ENCODE measurements around the gene BANK1. TPM values are rescaled to one million over a fixed set of nuclear protein-coding genes. Genes with fewer than 3 reads are reported as not detected.

The BANK1 gene
- polyA plus RNA-seq, 1 of the 3 experiments (the other 2 are of a cell fraction): not detected

DNA sequence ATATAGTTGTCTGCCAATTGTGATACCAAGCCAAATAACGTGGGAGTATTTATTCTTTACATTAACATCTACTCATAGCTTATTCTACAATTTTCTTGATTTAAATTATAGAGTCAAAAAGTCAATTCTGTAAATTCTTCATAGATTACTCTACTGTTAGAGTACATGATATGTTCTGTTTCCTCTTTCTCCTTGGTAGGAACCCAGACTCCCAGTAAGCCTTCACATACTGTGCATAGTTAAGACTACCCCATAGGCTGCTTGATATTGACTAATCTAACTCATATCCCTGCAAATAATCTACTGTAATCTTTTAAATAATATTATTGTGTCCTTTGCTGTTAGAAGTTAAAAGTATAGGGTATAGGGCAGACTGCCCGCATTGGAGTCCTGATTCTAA is 35.4 kb downstream of the BANK1 start:
- CTCF ChIA-PET: no interaction called here
- H3K4me2 ChIP-seq: no peak overlapping the region
- DNase-seq: no peak
- H3K9ac ChIP-seq: no peak overlapping the region
- no peak overlapping the region for H2AFZ ChIP-seq (ENCODE audit: low read depth)
- H3F3A ChIP-seq (replicated peaks; ENCODE audit: insufficient read depth): peaks cover 4% of the 10 kb centered on the region
- H3K27me3 ChIP-seq (ENCODE audit: insufficient read depth): no peaks in the 10 kb centered on the region
- no peaks in the 10 kb centered on the region for H4K20me1 ChIP-seq (ENCODE audit: insufficient read depth)
- H3K36me3 ChIP-seq (replicated peaks in 1 of 2; ENCODE audit: control insufficient read depth in 1 of 2, insufficient read depth in 2 of 2, low read length in 1 of 2): no peaks in the 10 kb centered on the region
- no peaks in the 10 kb centered on the region for H3K9me2 ChIP-seq
- no peaks in the 10 kb centered on the region for H3K79me2 ChIP-seq (ENCODE audit: insufficient read depth)
- H3K4me1 ChIP-seq (ENCODE audit: control insufficient read depth in 1 of 2, insufficient read depth in 2 of 2, low read depth in 1 of 2, low read length in 1 of 2): no peaks in the 10 kb centered on the region
- 91% methylated on average over 2 of the region's 2 CpGs for WGBS (ENCODE audit: low lambda C conversion rate)
- no peaks in the 10 kb centered on the region for H3K9me3 ChIP-seq
- no peak overlapping the region for H3K4me3 ChIP-seq (ENCODE audit: low read depth in 2 of 2, low read length in 1 of 2)
- POLR2A ChIA-PET: no interaction called here
- TF ChIP-seq EP300 (IDR thresholded peaks at IDR 0.05; ENCODE audit: borderline replicate concordance in 1 of 2, low read depth in 1 of 2, low read length in 1 of 2) (no peak), ELF1 (IDR thresholded peaks at IDR 0.05) (no peak), RFX5 (IDR thresholded peaks at IDR 0.05; ENCODE audit: low read length) (no peak)
- TF ChIP-seq, protein P1, sequence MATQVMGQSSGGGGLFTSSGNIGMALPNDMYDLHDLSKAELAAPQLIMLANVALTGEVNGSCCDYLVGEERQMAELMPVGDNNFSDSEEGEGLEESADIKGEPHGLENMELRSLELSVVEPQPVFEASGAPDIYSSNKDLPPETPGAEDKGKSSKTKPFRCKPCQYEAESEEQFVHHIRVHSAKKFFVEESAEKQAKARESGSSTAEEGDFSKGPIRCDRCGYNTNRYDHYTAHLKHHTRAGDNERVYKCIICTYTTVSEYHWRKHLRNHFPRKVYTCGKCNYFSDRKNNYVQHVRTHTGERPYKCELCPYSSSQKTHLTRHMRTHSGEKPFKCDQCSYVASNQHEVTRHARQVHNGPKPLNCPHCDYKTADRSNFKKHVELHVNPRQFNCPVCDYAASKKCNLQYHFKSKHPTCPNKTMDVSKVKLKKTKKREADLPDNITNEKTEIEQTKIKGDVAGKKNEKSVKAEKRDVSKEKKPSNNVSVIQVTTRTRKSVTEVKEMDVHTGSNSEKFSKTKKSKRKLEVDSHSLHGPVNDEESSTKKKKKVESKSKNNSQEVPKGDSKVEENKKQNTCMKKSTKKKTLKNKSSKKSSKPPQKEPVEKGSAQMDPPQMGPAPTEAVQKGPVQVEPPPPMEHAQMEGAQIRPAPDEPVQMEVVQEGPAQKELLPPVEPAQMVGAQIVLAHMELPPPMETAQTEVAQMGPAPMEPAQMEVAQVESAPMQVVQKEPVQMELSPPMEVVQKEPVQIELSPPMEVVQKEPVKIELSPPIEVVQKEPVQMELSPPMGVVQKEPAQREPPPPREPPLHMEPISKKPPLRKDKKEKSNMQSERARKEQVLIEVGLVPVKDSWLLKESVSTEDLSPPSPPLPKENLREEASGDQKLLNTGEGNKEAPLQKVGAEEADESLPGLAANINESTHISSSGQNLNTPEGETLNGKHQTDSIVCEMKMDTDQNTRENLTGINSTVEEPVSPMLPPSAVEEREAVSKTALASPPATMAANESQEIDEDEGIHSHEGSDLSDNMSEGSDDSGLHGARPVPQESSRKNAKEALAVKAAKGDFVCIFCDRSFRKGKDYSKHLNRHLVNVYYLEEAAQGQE (IDR thresholded peaks at IDR 0.05; ENCODE audit: low read depth, low read length): no peak
- H3K27ac ChIP-seq (ENCODE audit: low read depth in 2 of 2, low read length in 1 of 2): no peak overlapping the region

- ChIA-PET POLR2A (no interaction called here), CTCF (no interaction called here)
- H3K9me3 ChIP-seq: no peaks in the 10 kb centered on the region
- H2AFZ ChIP-seq (ENCODE audit: low read depth): no peak overlapping the region
- no peak overlapping the region for H3K4me2 ChIP-seq
- no peak for TF ChIP-seq USF2 (IDR thresholded peaks at IDR 0.05; ENCODE audit: borderline replicate concordance, low read depth, low read length)
- no peaks in the 10 kb centered on the region for H4K20me1 ChIP-seq (ENCODE audit: insufficient read depth)
- no peak overlapping the region for H3K4me3 ChIP-seq (ENCODE audit: low read depth in 2 of 2, low read length in 1 of 2)
- no peaks in the 10 kb centered on the region; a peak in 1 of 4 replicates for H3K4me1 ChIP-seq (ENCODE audit: control insufficient read depth in 1 of 2, insufficient read depth in 2 of 2, low read depth in 1 of 2, low read length in 1 of 2)
- no peak overlapping the region for H3K27ac ChIP-seq (ENCODE audit: low read depth in 2 of 2, low read length in 1 of 2)
- H3K79me2 ChIP-seq (ENCODE audit: insufficient read depth): no peaks in the 10 kb centered on the region
- no peak for DNase-seq
- H3K9ac ChIP-seq: no peak overlapping the region
- H3K36me3 ChIP-seq (replicated peaks in 1 of 2; ENCODE audit: control insufficient read depth in 1 of 2, insufficient read depth in 2 of 2, low read length in 1 of 2): no peaks in the 10 kb centered on the region
- no peaks in the 10 kb centered on the region for H3K9me2 ChIP-seq
- H3K27me3 ChIP-seq (ENCODE audit: insufficient read depth): no peaks in the 10 kb centered on the region
- no peaks in the 10 kb centered on the region for H3F3A ChIP-seq (replicated peaks; ENCODE audit: insufficient read depth)
These were observed 41.3 kb downstream of the BANK1 start for GRCh38 chr4:101831816-101832215.

DNA sequence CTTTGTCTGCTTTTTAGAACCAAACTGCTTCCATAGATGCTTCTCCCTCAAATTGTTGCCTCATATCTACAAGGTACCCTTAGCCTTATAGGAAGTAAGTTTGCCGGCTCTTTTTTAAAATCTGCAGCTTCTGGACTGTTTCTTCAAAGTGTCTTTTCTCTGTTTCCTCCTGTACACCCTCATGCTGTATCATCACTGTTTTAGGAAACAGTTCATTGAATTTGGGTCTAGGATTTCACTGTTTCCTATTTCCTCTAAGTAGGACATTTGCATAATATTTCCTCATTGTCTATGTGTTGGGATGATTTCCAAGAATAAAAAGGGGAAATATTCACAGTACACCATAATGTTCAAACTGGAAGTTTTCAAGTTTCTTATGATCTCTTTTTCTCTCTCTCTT is 43.0 kb downstream of the BANK1 start:
- Histone ChIP-seq H3K9me2 (no peaks in the 10 kb centered on the region), H3K27ac (ENCODE audit: low read depth in 2 of 2, low read length in 1 of 2) (no peak overlapping the region), H3K4me2 (no peak overlapping the region), H3K79me2 (ENCODE audit: insufficient read depth) (no peaks in the 10 kb centered on the region), H3K4me3 (ENCODE audit: low read depth in 2 of 2, low read length in 1 of 2) (no peak overlapping the region), H3K9me3 (no peaks in the 10 kb centered on the region), H3K27me3 (ENCODE audit: insufficient read depth) (no peaks in the 10 kb centered on the region), H3K9ac (no peak overlapping the region), H2AFZ (ENCODE audit: low read depth) (no peak overlapping the region), H3F3A (replicated peaks; ENCODE audit: insufficient read depth) (no peaks in the 10 kb centered on the region), H3K36me3 (replicated peaks in 1 of 2; ENCODE audit: control insufficient read depth in 1 of 2, insufficient read depth in 2 of 2, low read length in 1 of 2) (no peaks in the 10 kb centered on the region), H4K20me1 (ENCODE audit: insufficient read depth) (no peaks in the 10 kb centered on the region), H3K4me1 (ENCODE audit: control insufficient read depth in 1 of 2, insufficient read depth in 2 of 2, low read depth in 1 of 2, low read length in 1 of 2) (no peaks in the 10 kb centered on the region; a peak in 1 of 4 replicates)
- 94% methylated on average over 1 of the region's 1 CpG for WGBS (ENCODE audit: low lambda C conversion rate)
- DNase-seq: no peak
- CTCF ChIA-PET: interaction anchor here (0.7 kb wide), 1 partner anchor 476 kb away, joined by 3 read pairs; no protein-coding TSS in a partner anchor
- POLR2A ChIA-PET: no interaction called here
- TF ChIP-seq, protein P2, sequence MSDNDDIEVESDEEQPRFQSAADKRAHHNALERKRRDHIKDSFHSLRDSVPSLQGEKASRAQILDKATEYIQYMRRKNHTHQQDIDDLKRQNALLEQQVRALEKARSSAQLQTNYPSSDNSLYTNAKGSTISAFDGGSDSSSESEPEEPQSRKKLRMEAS (IDR thresholded peaks at IDR 0.05; ENCODE audit: low read depth): no peak
- TF ChIP-seq, protein P3, sequence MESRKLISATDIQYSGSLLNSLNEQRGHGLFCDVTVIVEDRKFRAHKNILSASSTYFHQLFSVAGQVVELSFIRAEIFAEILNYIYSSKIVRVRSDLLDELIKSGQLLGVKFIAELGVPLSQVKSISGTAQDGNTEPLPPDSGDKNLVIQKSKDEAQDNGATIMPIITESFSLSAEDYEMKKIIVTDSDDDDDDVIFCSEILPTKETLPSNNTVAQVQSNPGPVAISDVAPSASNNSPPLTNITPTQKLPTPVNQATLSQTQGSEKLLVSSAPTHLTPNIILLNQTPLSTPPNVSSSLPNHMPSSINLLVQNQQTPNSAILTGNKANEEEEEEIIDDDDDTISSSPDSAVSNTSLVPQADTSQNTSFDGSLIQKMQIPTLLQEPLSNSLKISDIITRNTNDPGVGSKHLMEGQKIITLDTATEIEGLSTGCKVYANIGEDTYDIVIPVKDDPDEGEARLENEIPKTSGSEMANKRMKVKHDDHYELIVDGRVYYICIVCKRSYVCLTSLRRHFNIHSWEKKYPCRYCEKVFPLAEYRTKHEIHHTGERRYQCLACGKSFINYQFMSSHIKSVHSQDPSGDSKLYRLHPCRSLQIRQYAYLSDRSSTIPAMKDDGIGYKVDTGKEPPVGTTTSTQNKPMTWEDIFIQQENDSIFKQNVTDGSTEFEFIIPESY (IDR thresholded peaks at IDR 0.05; ENCODE audit: borderline replicate concordance, low read depth): no peak
- TF ChIP-seq SMC3 (IDR thresholded peaks at IDR 0.05; ENCODE audit: low read depth, low read length) (no peak), RCOR1 (IDR thresholded peaks at IDR 0.05; ENCODE audit: low read length) (no peak), SIN3A (IDR thresholded peaks at IDR 0.05; ENCODE audit: borderline replicate concordance, low read depth, low read length) (no peak), FOXM1 (IDR thresholded peaks at IDR 0.05; ENCODE audit: low read depth) (no peak)
- TF ChIP-seq, protein P1 (IDR thresholded peaks at IDR 0.05; ENCODE audit: low read depth, low read length): no peak
